GM23248 (cell line): ENCODE data around the gene MOSPD3. TPM values are rescaled to one million over a fixed set of nuclear protein-coding genes. Genes with fewer than 3 reads are reported as not detected.

Source experiments
- DNase-seq: peaks from one replicate; pipeline ENCODE4 v3.0.0-alpha.2; 2015
- H2AFZ ChIP-seq: fragments of 200-600 bp; sonication (generic); 2 replicates; pipeline ENCODE4 v1.6.1; 2016; ENCODE audit warnings: antibody characterized with exemption
- H3F3A ChIP-seq: fragments of 200-600 bp; sonication (generic); 2 replicates; pipeline ENCODE4 v1.6.1; 2016; ENCODE audit warnings: mild to moderate bottlenecking, antibody characterized with exemption, mixed run types; ENCODE audit not compliant: insufficient read depth
- H3K27ac ChIP-seq: fragments of 200-600 bp; sonication (generic); 2 replicates; pipeline ENCODE4 v1.5.1; 2016; ENCODE audit warnings: mild to moderate bottlenecking
- H3K27me3 ChIP-seq: fragments of 200-600 bp; sonication (generic); replicated peaks from 2 replicates; pipeline ENCODE4 v1.6.1; 2016; ENCODE audit warnings: mild to moderate bottlenecking; ENCODE audit not compliant: insufficient read depth
- H3K36me3 ChIP-seq: fragments of 200-600 bp; sonication (generic); 2 replicates; pipeline ENCODE4 v1.6.1; 2016; ENCODE audit warnings: low read depth, mild to moderate bottlenecking
- H3K4me1 ChIP-seq: fragments of 200-600 bp; sonication (generic); 2 replicates; pipeline ENCODE4 v1.6.1; 2016; ENCODE audit warnings: mild to moderate bottlenecking; ENCODE audit not compliant: insufficient read depth
- H3K4me2 ChIP-seq: fragments of 200-600 bp; sonication (generic); one replicate; pipeline ENCODE4 v1.6.1; 2016; ENCODE audit warnings: mild to moderate bottlenecking; ENCODE audit not compliant: unreplicated experiment
- H3K4me3 ChIP-seq: fragments of 200-600 bp; sonication (generic); 2 replicates; pipeline ENCODE4 v1.5.1; 2016; ENCODE audit warnings: mild to moderate bottlenecking
- H3K79me2 ChIP-seq: fragments of 200-600 bp; sonication (generic); 2 replicates; pipeline ENCODE4 v1.6.1; 2016; ENCODE audit warnings: mild to moderate bottlenecking; ENCODE audit not compliant: insufficient read depth
- H3K9ac ChIP-seq: fragments of 200-600 bp; sonication (generic); 2 replicates; pipeline ENCODE4 v1.6.1; 2016; ENCODE audit warnings: mild to moderate bottlenecking
- H3K9me2 ChIP-seq: fragments of 200-600 bp; sonication (generic); 2 replicates; pipeline ENCODE4 v1.6.1; 2016; ENCODE audit warnings: mixed run types, mild to moderate bottlenecking, moderate library complexity; ENCODE audit not compliant: insufficient read depth
- H3K9me3 ChIP-seq: fragments of 200-600 bp; sonication (generic); one replicate; pipeline ENCODE4 v1.6.1; 2017; ENCODE audit warnings: low read depth
- H4K20me1 ChIP-seq: fragments of 200-600 bp; sonication (generic); 2 replicates; pipeline ENCODE4 v1.6.0; 2016; ENCODE audit not compliant: insufficient read depth
- EZH2 ChIP-seq: fragments of 200-600 bp; sonication (generic); IDR thresholded peaks from 2 replicates; pipeline ENCODE4 v1.6.1; 2018; ENCODE audit warnings: antibody characterized with exemption, mild to moderate bottlenecking; ENCODE audit not compliant: insufficient read depth, poor library complexity, severe bottlenecking
- EZH2phosphoT487 ChIP-seq: fragments of 200-600 bp; sonication (generic); IDR thresholded peaks from 2 replicates; pipeline ENCODE4 v1.6.1; 2018; ENCODE audit warnings: antibody characterized with exemption, moderate library complexity, mild to moderate bottlenecking, low read depth; ENCODE audit not compliant: insufficient read depth
- WGBS, 2 experiments: methylation state at CpG; one replicate each; pipeline ENCODE4 v1.1.6; 2015 to 2017; ENCODE audit warnings: low lambda C conversion rate in 2 of 2, low coverage in 1 of 2; ENCODE audit errors: missing lambda C conversion rate in 2 of 2; 5-methylcytosine and 5-hydroxymethylcytosine counted together
- in situ Hi-C: fragments of 300-500 bp; cut with MboI; formaldehyde crosslinking; loops from 2 replicates; pipeline ENCODE4 v1.15.0; 2020
- polyA plus RNA-seq: library from polyadenylated mRNA; unstranded; fragments of >200 nt; fragmentation: Nextera tagmentation; extraction: Ambion mirVana; gene quantifications from 2 replicates; pipeline ENCODE4 v1.2.1, GENCODE V29; 2016
- total RNA-seq: library from RNA; depleted of rRNA; stranded (reverse); fragments of >200 nt; shearing (Covaris generic); gene quantifications from 2 replicates; pipeline ENCODE4 v1.2.3, GENCODE V29; 2014

The MOSPD3 gene
- total and polyA plus RNA-seq, 2 experiments from 2014 or later = 17.5 to 26.5 TPM

DNA sequence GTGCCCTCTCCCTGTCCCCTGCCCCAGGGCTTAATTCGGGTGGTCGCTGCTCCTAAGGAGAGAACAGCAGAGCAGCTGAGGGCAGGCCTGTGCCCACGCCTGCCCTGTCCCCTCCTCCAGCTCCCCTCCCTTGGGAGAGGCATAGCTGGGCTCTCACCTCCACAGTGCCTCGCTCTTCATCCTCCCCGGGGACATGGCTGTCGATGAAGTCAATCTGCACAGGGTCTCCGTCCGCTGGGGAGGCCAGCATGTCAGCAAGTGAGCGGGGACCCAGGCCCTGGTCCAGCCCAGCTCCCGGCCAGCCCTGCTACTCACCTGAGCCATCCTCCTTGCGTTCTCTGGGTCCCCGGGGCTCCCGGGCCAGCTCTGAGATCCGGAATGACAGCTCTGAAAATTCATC is 34.8 kb upstream of the MOSPD3 start:
- H2AFZ ChIP-seq = no peak overlapping the region
- H3K36me3 ChIP-seq = peaks cover 3% of the 10 kb centered on the region; the same call in 1 of the 2 replicates
- no peak overlapping the region for H3K4me2 ChIP-seq
- DNase-seq = no peak
- no peak overlapping the region for H3K4me3 ChIP-seq
- TF ChIP-seq EZH2 = no peak
- TF ChIP-seq EZH2phosphoT487 = no peak
- in situ Hi-C loops = no loop called here
- no peaks in the 10 kb centered on the region for H3K79me2 ChIP-seq
- H3K27ac ChIP-seq = no peak overlapping the region
- H4K20me1 ChIP-seq = no peaks in the 10 kb centered on the region; the same call in 1 of the 2 replicates
- H3K9me2 ChIP-seq = no peaks in the 10 kb centered on the region
- H3K4me1 ChIP-seq = no peaks in the 10 kb centered on the region
- WGBS, 2 experiments = 85 to 91% methylated on average over 12 to 14 of the region's 14 CpGs
- H3K27me3 ChIP-seq = no peaks in the 10 kb centered on the region
- H3K9me3 ChIP-seq = no peaks in the 10 kb centered on the region
- H3K9ac ChIP-seq = no peak overlapping the region
- H3F3A ChIP-seq = no peaks in the 10 kb centered on the region

DNA sequence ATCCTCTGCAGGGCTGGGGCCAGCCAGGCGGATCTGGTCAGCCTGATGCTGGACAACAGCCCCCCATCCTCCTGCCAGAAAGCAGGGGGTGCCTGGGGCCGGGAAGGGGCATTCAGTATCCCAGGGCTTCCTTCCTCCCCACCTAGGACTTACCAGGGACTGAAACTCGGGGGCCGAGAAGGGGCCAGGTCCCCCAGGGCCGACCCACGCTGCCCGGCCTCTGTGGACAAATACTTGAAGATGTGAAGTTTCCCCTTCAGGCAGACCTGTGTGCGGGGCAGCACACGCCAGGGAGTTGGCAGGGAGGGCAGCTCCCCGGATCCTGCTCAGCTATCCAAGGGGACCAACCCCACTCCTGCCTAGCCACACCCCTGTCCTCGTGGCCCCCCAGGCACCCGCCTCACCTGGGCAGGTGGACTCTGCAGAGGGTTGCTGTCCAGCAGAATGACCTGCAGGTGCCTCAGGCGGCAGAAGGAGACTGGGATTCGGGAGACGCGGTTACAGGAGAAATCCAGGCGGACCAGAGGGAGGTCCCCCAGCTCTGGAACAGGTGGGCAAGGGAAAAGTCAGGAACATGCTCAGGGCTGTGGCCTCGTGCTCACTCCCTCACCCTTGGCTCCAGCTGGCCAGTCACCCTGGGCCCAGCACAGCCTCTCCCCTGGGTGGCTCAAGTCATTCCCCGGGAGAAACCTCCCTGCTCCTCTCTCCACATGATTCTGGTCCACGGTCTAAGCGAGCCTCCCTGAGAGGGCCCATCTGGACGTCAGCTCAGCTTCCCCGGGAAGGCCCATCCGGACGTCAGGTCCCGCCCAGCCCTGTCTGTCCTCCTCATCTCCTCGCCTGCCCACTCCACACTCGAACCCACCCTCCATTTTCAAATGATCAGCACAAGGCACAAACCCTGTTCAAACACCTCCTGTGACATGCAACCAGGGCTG is 33.8 kb upstream of the MOSPD3 start:
- Histone ChIP-seq H3K9me3 (no peaks in the 10 kb centered on the region), H3K36me3 (peaks cover 3% of the 10 kb centered on the region; the same call in 1 of the 2 replicates), H3K4me3 (no peak overlapping the region), H3K4me1 (no peaks in the 10 kb centered on the region), H3F3A (no peaks in the 10 kb centered on the region), H3K27ac (no peak overlapping the region), H3K9me2 (no peaks in the 10 kb centered on the region), H3K27me3 (no peaks in the 10 kb centered on the region), H2AFZ (no peak overlapping the region), H3K9ac (no peak overlapping the region), H3K79me2 (0 out of 2 replicates have a peak, but pooled peaks cover 5% of the 10 kb centered on the region), H3K4me2 (no peak overlapping the region), H4K20me1 (no peaks in the 10 kb centered on the region; the same call in 1 of the 2 replicates)
- 93 to 95% methylated on average over 24 to 28 of the region's 28 CpGs for WGBS, 2 experiments
- TF ChIP-seq EZH2 (no peak), EZH2phosphoT487 (no peak)
- in situ Hi-C loops = no loop called here
- DNase-seq = no peak

DNA sequence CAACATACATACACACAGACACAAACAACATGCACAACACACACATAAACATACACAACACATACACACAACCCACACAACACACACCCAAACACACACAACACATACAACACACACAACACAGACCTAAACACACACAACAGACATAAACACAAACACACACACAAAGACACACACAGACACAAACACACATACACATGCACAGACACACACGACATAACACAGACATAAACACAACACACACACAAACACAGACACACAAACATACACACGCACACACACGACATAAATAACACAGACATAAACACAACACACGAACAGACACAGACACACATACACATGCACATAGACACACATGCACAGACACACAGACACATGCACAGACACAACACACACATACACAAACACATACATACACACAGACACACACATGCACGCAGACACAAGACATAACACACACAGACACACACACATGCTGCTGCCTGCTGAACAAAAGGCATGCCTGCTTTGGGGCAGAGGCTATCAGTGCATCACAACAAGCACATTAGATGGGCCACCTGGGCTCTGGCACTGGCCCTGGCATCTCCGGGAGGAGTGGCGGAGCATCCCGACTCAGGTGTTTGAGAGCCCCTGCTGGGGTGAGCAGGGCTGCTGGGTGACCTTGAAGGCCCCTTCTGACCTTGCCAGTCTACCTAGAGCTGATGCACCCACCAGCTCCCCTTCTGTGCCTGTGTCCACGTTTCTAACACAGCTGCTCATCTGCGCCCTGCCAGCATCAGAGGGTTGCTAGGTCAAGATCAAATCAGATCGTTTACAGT is 31.7 kb upstream of the MOSPD3 start:
- in situ Hi-C loops = no loop called here
- no peak overlapping the region for H2AFZ ChIP-seq
- H4K20me1 ChIP-seq = no peaks in the 10 kb centered on the region; the same call in 1 of the 2 replicates
- H3K79me2 ChIP-seq = peaks cover 19% of the 10 kb centered on the region
- H3K36me3 ChIP-seq = peaks cover 3% of the 10 kb centered on the region; the same call in 1 of the 2 replicates
- no peaks in the 10 kb centered on the region for H3F3A ChIP-seq
- H3K9me2 ChIP-seq = no peaks in the 10 kb centered on the region
- DNase-seq = no peak
- no peaks in the 10 kb centered on the region for H3K9me3 ChIP-seq
- TF ChIP-seq EZH2phosphoT487 = no peak
- no peak for TF ChIP-seq EZH2
- no peak overlapping the region for H3K4me3 ChIP-seq
- 91% methylated on average over 10 to 11 of the region's 11 CpGs for WGBS, 2 experiments
- H3K27ac ChIP-seq = no peak overlapping the region
- 0 out of 2 replicates have a peak, but pooled peaks cover 5% of the 10 kb centered on the region for H3K4me1 ChIP-seq
- H3K27me3 ChIP-seq = no peaks in the 10 kb centered on the region
- no peak overlapping the region for H3K9ac ChIP-seq
- H3K4me2 ChIP-seq = no peak overlapping the region

DNA sequence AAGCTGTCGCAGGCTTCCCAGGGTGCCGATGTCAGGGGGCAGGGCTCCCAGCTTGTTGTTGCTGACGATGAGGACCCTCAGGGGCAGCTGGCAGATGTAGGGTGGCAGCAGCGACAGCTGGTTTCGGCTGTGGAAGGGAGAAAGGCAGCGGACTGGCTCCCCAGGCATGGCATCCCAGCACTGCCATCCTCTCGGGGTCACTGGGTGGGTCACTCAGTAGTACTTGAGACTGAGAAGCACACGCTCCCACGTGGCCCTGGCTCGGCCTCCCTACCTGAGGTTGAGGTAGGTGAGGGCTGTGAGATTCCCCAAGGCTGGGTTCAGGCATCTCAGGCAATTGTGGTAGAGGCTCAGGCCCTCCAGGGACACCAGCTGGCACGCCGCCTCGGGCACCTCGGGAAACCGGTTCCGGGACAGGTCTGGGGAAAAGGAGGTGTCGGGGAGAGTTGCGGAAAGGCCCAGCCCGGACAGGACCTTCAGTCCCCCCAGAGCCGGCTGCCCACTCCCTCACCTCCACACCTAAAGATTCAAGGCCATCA is 30.2 kb upstream of the MOSPD3 start:
- Histone ChIP-seq H3K4me3 (no peak overlapping the region), H3K9me2 (no peaks in the 10 kb centered on the region), H4K20me1 (no peaks in the 10 kb centered on the region; the same call in 1 of the 2 replicates), H3K36me3 (0 out of 2 replicates have a peak, but pooled peaks cover 3% of the 10 kb centered on the region), H3K79me2 (peaks cover 20% of the 10 kb centered on the region), H3K9me3 (no peaks in the 10 kb centered on the region), H3F3A (no peaks in the 10 kb centered on the region), H3K4me1 (0 out of 2 replicates have a peak, but pooled peaks cover 5% of the 10 kb centered on the region), H3K4me2 (no peak overlapping the region), H3K27me3 (no peaks in the 10 kb centered on the region), H3K27ac (no peak overlapping the region), H2AFZ (no peak overlapping the region), H3K9ac (no peak overlapping the region)
- TF ChIP-seq EZH2phosphoT487 (no peak), EZH2 (no peak)
- no peak for DNase-seq
- in situ Hi-C loops = no loop called here
- 98 to 99% methylated on average over 15 to 20 of the region's 20 CpGs for WGBS, 2 experiments
